ENCODE measurements around the gene PNPLA2. TPM values are rescaled to one million over a fixed set of nuclear protein-coding genes. Genes with fewer than 3 reads are reported as not detected.

The PNPLA2 gene
- total RNA-seq, 1 experiment from 2014 or later, result 40.2 TPM

GRCh38 chr11:837189-837989 is 18.7 kb downstream of the PNPLA2 start:
- ChIA-PET CTCF (no interaction called here), POLR2A (ENCODE audit: unreplicated experiment) (interaction anchor here (0.7 kb wide), 1 partner anchor 271 kb away, joined by 4 read pairs; no protein-coding TSS in a partner anchor)
- no peak overlapping the region for H3K4me3 ChIP-seq (ENCODE audit: low read length)
- H3K9me2 ChIP-seq (replicated peaks; ENCODE audit: low read length), result no peaks in the 10 kb centered on the region
- H3K36me3 ChIP-seq (ENCODE audit: low read depth, low read length), result peaks cover 53% of the 10 kb centered on the region
- BruUV-seq (replicated peaks), result no TSS peak
- H3F3A ChIP-seq (ENCODE audit: low read length, unreplicated experiment), result peaks cover 11% of the 10 kb centered on the region
- no peaks in the 10 kb centered on the region for H3K9me3 ChIP-seq (ENCODE audit: low read length)
- no peak for TF ChIP-seq EZH2 (IDR thresholded peaks at IDR 0.05; ENCODE audit: low read length, unreplicated experiment)
- no peak for TF ChIP-seq EZH2phosphoT487 (IDR thresholded peaks at IDR 0.05; ENCODE audit: borderline replicate concordance, low read length)
- TF ChIP-seq CTCF (conservative IDR thresholded peaks at IDR 0.05; ENCODE audit: low read depth, low read length), result no peak
- H3K4me2 ChIP-seq (ENCODE audit: low read length), result no peak overlapping the region
- H4K20me1 ChIP-seq (ENCODE audit: low read length), result peaks cover 41% of the 10 kb centered on the region
- H3K27me3 ChIP-seq (ENCODE audit: low read length), result no peaks in the 10 kb centered on the region
- DNase-seq (no peak), ATAC-seq (no peak)
- H3K9ac ChIP-seq (ENCODE audit: low read length), result no peak overlapping the region
- no peak overlapping the region for H2AFZ ChIP-seq (ENCODE audit: low read length)
- H3K4me1 ChIP-seq (ENCODE audit: insufficient read depth, low read length), result peaks cover 26% of the 10 kb centered on the region
- intact Hi-C loops (cut with micrococcal nuclease), result no loop called here
- peaks cover 77% of the 10 kb centered on the region for H3K79me2 ChIP-seq (ENCODE audit: low read length)
- H3K27ac ChIP-seq (ENCODE audit: low read length), result no peak overlapping the region

GRCh38 chr11:837990-838307 is 19.2 kb downstream of the PNPLA2 start:
- no peak for TF ChIP-seq EZH2phosphoT487 (IDR thresholded peaks at IDR 0.05; ENCODE audit: borderline replicate concordance, low read length)
- Histone ChIP-seq H3K27ac (ENCODE audit: low read length) (no peak overlapping the region), H3K9ac (ENCODE audit: low read length) (no peak overlapping the region), H3K79me2 (ENCODE audit: low read length) (peaks cover 78% of the 10 kb centered on the region), H3K9me3 (ENCODE audit: low read length) (no peaks in the 10 kb centered on the region), H3K4me3 (ENCODE audit: low read length) (no peak overlapping the region), H3F3A (ENCODE audit: low read length, unreplicated experiment) (peaks cover 11% of the 10 kb centered on the region), H4K20me1 (ENCODE audit: low read length) (peaks cover 41% of the 10 kb centered on the region), H2AFZ (ENCODE audit: low read length) (no peak overlapping the region), H3K9me2 (replicated peaks; ENCODE audit: low read length) (no peaks in the 10 kb centered on the region), H3K27me3 (ENCODE audit: low read length) (no peaks in the 10 kb centered on the region), H3K4me1 (ENCODE audit: insufficient read depth, low read length) (peaks cover 25% of the 10 kb centered on the region), H3K4me2 (ENCODE audit: low read length) (no peak overlapping the region), H3K36me3 (ENCODE audit: low read depth, low read length) (peaks cover 53% of the 10 kb centered on the region)
- POLR2A ChIA-PET (ENCODE audit: unreplicated experiment), result interaction anchor here (0.6 to 0.7 kb wide), 2 partner anchors 19 to 271 kb away, joined by 4 to 5 read pairs; partner anchors contain the start of gene PNPLA2
- CTCF ChIA-PET, result no interaction called here
- no peak for ATAC-seq
- no TSS peak for BruUV-seq (replicated peaks)
- intact Hi-C loops (cut with micrococcal nuclease), result no loop called here
- DNase-seq, result no peak

GRCh38 chr11:838441-839279 is 19.9 kb downstream of the PNPLA2 start:
- H3K36me3 ChIP-seq (ENCODE audit: low read depth, low read length), result peaks cover 53% of the 10 kb centered on the region
- H2AFZ ChIP-seq (ENCODE audit: low read length), result no peak overlapping the region
- H4K20me1 ChIP-seq (ENCODE audit: low read length), result peaks cover 41% of the 10 kb centered on the region
- no peaks in the 10 kb centered on the region for H3K9me2 ChIP-seq (replicated peaks; ENCODE audit: low read length)
- H3K4me3 ChIP-seq (ENCODE audit: low read length), result no peak overlapping the region
- ATAC-seq (peak; percentile 1; the same call in 1 of the 2 replicates), DNase-seq (no peak)
- no peaks in the 10 kb centered on the region for H3K9me3 ChIP-seq (ENCODE audit: low read length)
- TF ChIP-seq EZH2 (IDR thresholded peaks at IDR 0.05; ENCODE audit: low read length, unreplicated experiment) (no peak), CTCF (conservative IDR thresholded peaks at IDR 0.05; ENCODE audit: low read depth, low read length) (0 out of 2 replicates have a peak, but pooled peaks have one; percentile 24)
- H3K27me3 ChIP-seq (ENCODE audit: low read length), result no peaks in the 10 kb centered on the region
- peaks cover 78% of the 10 kb centered on the region for H3K79me2 ChIP-seq (ENCODE audit: low read length)
- H3K27ac ChIP-seq (ENCODE audit: low read length), result 0 out of 2 replicates have a peak overlapping the region, but pooled peaks have one; percentile 0
- H3K4me2 ChIP-seq (ENCODE audit: low read length), result no peak overlapping the region
- ChIA-PET CTCF (no interaction called here), POLR2A (ENCODE audit: unreplicated experiment) (interaction anchor here (0.6 kb wide), 2 partner anchors 20 to 222 kb away, joined by 3 to 5 read pairs; partner anchors contain the start of gene PNPLA2)
- no TSS peak for BruUV-seq (replicated peaks)
- H3K9ac ChIP-seq (ENCODE audit: low read length), result no peak overlapping the region
- H3K4me1 ChIP-seq (ENCODE audit: insufficient read depth, low read length), result peaks cover 29% of the 10 kb centered on the region
- peaks cover 11% of the 10 kb centered on the region for H3F3A ChIP-seq (ENCODE audit: low read length, unreplicated experiment)
- intact Hi-C loops (cut with micrococcal nuclease), result no loop called here

All from PC-3 (cell line).